K562 (cell line): ENCODE results near the gene TYW5. TPM values are rescaled to one million over a fixed set of nuclear protein-coding genes. Genes with fewer than 3 reads are reported as not detected.

Experiments used
- ATAC-seq: fragments of 200-7000 bp; cut with Tn5 transposase; 3 replicates; pipeline ENCODE4 v1.9.1; 2020; ENCODE audit warnings: moderate library complexity
- BruUV-seq: library from RNA; stranded (reverse); fragments of 400-500 nt; replicated peaks from 2 replicates; lab custom pipeline; 2021; lab: Mats Ljungman, UMichigan
- CTCF ChIA-PET: fragments of 300-600 bp; formaldehyde crosslinking; extraction: SDS; loops from one replicate; lab custom pipeline; 2021; ENCODE audit warnings: low intra/inter-chr PET ratio; lab: Yijun Ruan, JAX
- POLR2A ChIA-PET: fragments of 300-600, 350-650 bp; sonication (Branson Sonifier 250); formaldehyde crosslinking; extraction: SDS; loops from one replicate; lab custom pipeline; 2021; ENCODE audit warnings: antibody characterized with exemption, inconsistent platforms; lab: Yijun Ruan, JAX
- DNase-seq, 4 experiments: peaks; one replicate each; pipeline versions ENCODE4 v3.0.0 to v3.0.0-alpha.2; 2011 to 2018; ENCODE audit warnings: low spot score in 3 of 4, mixed read lengths in 3 of 4; ENCODE audit errors: extremely low read depth in 1 of 4
- FAIRE-seq: peaks from 2 replicates; lab custom pipeline; 2011; peaks lifted over from hg19 to GRCh38; lab: Jason Lieb, UNC
- H2AFZ ChIP-seq: 2 replicates; pipeline ENCODE4 v1.6.0; 2011; ENCODE audit warnings: low read depth, low read length, control low read depth, inconsistent platforms
- H3K27ac ChIP-seq: fragments of 200-600 bp; 3 replicates; pipeline ENCODE4 v1.8.0; 2011; ENCODE audit warnings: low read depth, mild to moderate bottlenecking, control low read depth, inconsistent platforms, low read length, moderate library complexity, mixed read lengths; ENCODE audit errors: extremely low read depth
- H3K27me3 ChIP-seq, 2 experiments: fragments of 300-600 bp in 1 of 2; 2 replicates in 1 of 2; 3 replicates in 1 of 2; pipeline versions ENCODE4 v1.6.0 to v1.8.0; 2011; ENCODE audit warnings: inconsistent platforms in 2 of 2, low read length in 2 of 2, mild to moderate bottlenecking in 1 of 2, mixed read lengths in 1 of 2, moderate library complexity in 1 of 2; ENCODE audit not compliant: control insufficient read depth in 2 of 2, insufficient read depth in 2 of 2
- H3K36me3 ChIP-seq: fragments of 300-600 bp; 3 replicates; pipeline ENCODE4 v1.8.0; 2011; ENCODE audit warnings: mild to moderate bottlenecking, low read length, inconsistent platforms; ENCODE audit not compliant: control insufficient read depth, insufficient read depth
- H3K4me1 ChIP-seq, 2 experiments: fragments of 200-600 bp in 1 of 2; replicated peaks in 1 of 2; 2 replicates in 1 of 2; 3 replicates in 1 of 2; pipeline versions ENCODE4 v1.5.1 to v1.8.0; 2011; ENCODE audit warnings: inconsistent platforms in 2 of 2, low read length in 2 of 2, mild to moderate bottlenecking in 1 of 2, mixed read lengths in 1 of 2, moderate library complexity in 1 of 2; ENCODE audit not compliant: control insufficient read depth in 2 of 2, insufficient read depth in 2 of 2
- H3K4me2 ChIP-seq: 2 replicates; pipeline ENCODE4 v1.6.1; 2011; ENCODE audit warnings: low read length, control low read depth, inconsistent platforms, mixed read lengths; ENCODE audit not compliant: insufficient read depth
- H3K4me3 ChIP-seq: fragments of 200-600 bp; sonication (generic), shearing (Covaris generic); 2 replicates; pipeline ENCODE4 v1.5.1; 2016; ENCODE audit warnings: control low read depth, inconsistent platforms
- H3K79me2 ChIP-seq: fragments of 200-600 bp; 3 replicates; pipeline ENCODE4 v1.8.0; 2011; ENCODE audit warnings: low read length, inconsistent platforms; ENCODE audit not compliant: control insufficient read depth, insufficient read depth
- H3K9ac ChIP-seq, 2 experiments: 2 replicates each; pipeline versions ENCODE4 v1.6.0 to v1.6.1; 2011; ENCODE audit warnings: low read depth in 2 of 2, low read length in 2 of 2, control low read depth in 1 of 2, inconsistent platforms in 1 of 2, mild to moderate bottlenecking in 1 of 2, mixed read lengths in 1 of 2; ENCODE audit not compliant: insufficient read depth in 1 of 2
- H3K9me1 ChIP-seq: one replicate; pipeline ENCODE4 v1.6.0; 2011; ENCODE audit warnings: inconsistent platforms, mild to moderate bottlenecking, low read length, moderate library complexity; ENCODE audit not compliant: control insufficient read depth, insufficient read depth
- H3K9me3 ChIP-seq: replicated peaks from 2 replicates; pipeline ENCODE4 v1.5.1; 2011; ENCODE audit warnings: low read depth, low read length, inconsistent platforms; ENCODE audit not compliant: control insufficient read depth, insufficient read depth
- H4K20me1 ChIP-seq: replicated peaks from 2 replicates; pipeline ENCODE4 v1.6.1; 2011; ENCODE audit warnings: low read length, inconsistent platforms, mixed read lengths; ENCODE audit not compliant: control insufficient read depth, insufficient read depth
- HDAC1 ChIP-seq, 2 experiments: fragments of 450-650 bp; IDR thresholded peaks; 2 replicates each; pipeline ENCODE4 v1.6.1; 2016 to 2017; ENCODE audit warnings: inconsistent platforms in 1 of 2, mild to moderate bottlenecking in 1 of 2, moderate library complexity in 1 of 2
- HIVEP1 ChIP-seq: fragments of 250-450 bp; sonication (Bioruptor Pico); IDR thresholded peaks from 2 replicates; pipeline ENCODE4 v1.4.0; 2020; ENCODE audit warnings: mild to moderate bottlenecking
- HNRNPK ChIP-seq: fragments of 200-400 bp; formaldehyde crosslinking; IDR thresholded peaks from one replicate; pipeline ENCODE4 v1.6.1; 2018; ENCODE audit warnings: mild to moderate bottlenecking, low read depth, low read length; ENCODE audit not compliant: poor library complexity, severe bottlenecking
- MAFG ChIP-seq: fragments of 450-650 bp; conservative IDR thresholded peaks from 2 replicates; pipeline ENCODE4 v1.6.1; 2016; ENCODE audit warnings: missing genetic modification characterization, missing compliant biosample characterization
- MTA3 ChIP-seq: fragments of 450-650 bp; formaldehyde crosslinking; IDR thresholded peaks from 2 replicates; pipeline ENCODE4 v1.6.1; 2017; ENCODE audit warnings: mild to moderate bottlenecking, borderline replicate concordance
- SRSF9 ChIP-seq: fragments of 200-400 bp; formaldehyde crosslinking; IDR thresholded peaks from 2 replicates; pipeline ENCODE4 v1.6.1; 2017; ENCODE audit warnings: low read depth, low read length, borderline replicate concordance
- ZNF133 ChIP-seq: fragments of 250-450 bp; sonication (Bioruptor Pico); IDR thresholded peaks from 2 replicates; pipeline ENCODE4 v1.4.0; 2020; ENCODE audit warnings: mild to moderate bottlenecking
- ZNF316 ChIP-seq: fragments of 450-650 bp; IDR thresholded peaks from 2 replicates; pipeline ENCODE4 v1.6.1; 2016
- ZNF780A ChIP-seq: fragments of 250-450 bp; sonication (Bioruptor Pico); IDR thresholded peaks from 2 replicates; pipeline ENCODE4 v1.5.0; 2021; ENCODE audit warnings: mild to moderate bottlenecking
- WGBS: fragments of 100-300 bp; shearing (Covaris generic); methylation state at CpG from one replicate; pipeline ENCODE4 v1.1.6; 2016; ENCODE audit warnings: low coverage, mixed read lengths; ENCODE audit not compliant: insufficient coverage; ENCODE audit errors: missing lambda C conversion rate; 5-methylcytosine and 5-hydroxymethylcytosine counted together
- in situ Hi-C: fragments of 300-500 bp; cut with MboI; formaldehyde crosslinking; loops from 4 replicates; pipeline ENCODE4 v1.15.0; 2018; ENCODE audit warnings: inconsistent platforms, mixed read lengths
- intact Hi-C: fragments of 100-400 bp; cut with micrococcal nuclease; formaldehyde crosslinking; loops from 2 replicates; pipeline ENCODE4 v1.14.2; 2022
- polyA plus RNA-seq, 8 experiments: library from polyadenylated mRNA; depleted of rRNA in 4 of 8; stranded (reverse) in 5 of 8; unstranded in 3 of 8; fragments of >200 nt; fragmentation: Nextera tagmentation in 2 of 8; fragmentation: Illumina TruSeq in 1 of 8; extraction: Ambion mirVana in 2 of 8; extraction: Trizol in 1 of 8; gene quantifications; 2 replicates each; pipeline versions ENCODE4 v1.2.1 to v1.2.3, GENCODE V29; 2011 to 2014; ENCODE audit warnings: inconsistent platforms in 1 of 8, missing spikeins in 1 of 8
- total RNA-seq, 7 experiments: library from RNA; depleted of rRNA in 6 of 7; stranded (reverse); fragments of >200 nt in 6 of 7; fragmentation: Illumina TruSeq in 2 of 7; extraction: Trizol in 2 of 7; gene quantifications; 2 replicates each; pipeline versions ENCODE4 v1.2.1 to v1.2.3, GENCODE V29; 2011 to 2021; ENCODE audit warnings: low replicate concordance in 1 of 7
- TF ChIP-seq, protein P1 (sequence below): sonication (generic); formaldehyde crosslinking; IDR thresholded peaks from 2 replicates; pipeline ENCODE4 v1.8.1; 2023; ENCODE audit warnings: mild to moderate bottlenecking, missing genetic modification reagents

Gene TYW5
- total and polyA plus RNA-seq, 9 of the 15 experiments (the other 6 are each of a cell fraction or from before 2014, with no cell fraction given), result 3.6 to 7.7 (median 4.6) TPM

GRCh38 chr2:199936554-199936953, 18.7 kb downstream of the TYW5 start:
- Histone ChIP-seq H3K27ac (no peak overlapping the region), H4K20me1 (no peaks in the 10 kb centered on the region), H3K4me1 (no peaks in the 10 kb centered on the region; a peak in 1 of 5 replicates), H3K4me3 (no peak overlapping the region), H3K27me3 (no peaks in the 10 kb centered on the region), H3K9me3 (no peaks in the 10 kb centered on the region), H2AFZ (no peak overlapping the region), H3K79me2 (0 out of 3 replicates have a peak, but pooled peaks cover 6% of the 10 kb centered on the region), H3K36me3 (peaks cover 63% of the 10 kb centered on the region), H3K9me1 (no peaks in the 10 kb centered on the region), H3K4me2 (no peak overlapping the region), H3K9ac (no peak overlapping the region)
- WGBS, result 73% methylated on average over 2 of the region's 2 CpGs
- ChIA-PET POLR2A (no interaction called here), CTCF (no interaction called here)
- in situ Hi-C loops, result no loop called here
- intact Hi-C loops, result loop anchor here (5.0 kb wide), 1 partner anchor 79 kb away; no protein-coding TSS in a partner anchor
- DNase-seq, result no peak
- FAIRE-seq, result no peak
- TF ChIP-seq MAFG (tag) (no peak), HIVEP1 (no peak), HNRNPK (no peak), ZNF133 (CRISPR knock-in tag) (no peak)
- no TSS peak for BruUV-seq
- no peak for ATAC-seq

DNA sequence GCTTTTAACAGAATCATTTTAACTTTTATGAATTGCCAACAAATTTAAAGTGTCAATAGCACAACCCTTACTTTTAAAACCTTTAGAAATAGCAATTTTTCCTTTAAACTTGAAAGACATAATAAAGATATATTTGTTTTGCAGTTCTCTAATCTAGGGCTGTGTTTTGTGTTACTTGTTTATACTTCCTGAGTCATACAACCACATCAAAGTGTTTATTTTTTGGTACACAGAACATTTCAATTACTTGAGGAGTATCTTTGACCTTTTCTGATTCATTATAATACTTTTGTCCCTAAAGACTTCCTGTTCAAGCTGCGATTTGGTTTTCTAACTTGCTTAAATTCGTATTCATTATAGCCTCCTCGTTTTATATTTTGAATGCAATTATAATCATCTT, 21.8 kb downstream of the TYW5 start:
- DNase-seq (no peak), FAIRE-seq (no peak), ATAC-seq (no peak)
- Histone ChIP-seq H3K9me3 (no peaks in the 10 kb centered on the region), H3K9me1 (no peaks in the 10 kb centered on the region), H3K4me1 (no peaks in the 10 kb centered on the region; a peak in 1 of 5 replicates), H4K20me1 (no peaks in the 10 kb centered on the region), H3K4me2 (no peak overlapping the region), H3K79me2 (0 out of 3 replicates have a peak, but pooled peaks cover 4% of the 10 kb centered on the region), H3K27me3 (no peaks in the 10 kb centered on the region), H3K27ac (no peak overlapping the region), H3K9ac (no peak overlapping the region), H2AFZ (no peak overlapping the region), H3K36me3 (peaks cover 69% of the 10 kb centered on the region), H3K4me3 (no peak overlapping the region)
- intact Hi-C loops, result no loop called here
- in situ Hi-C loops, result no loop called here
- no TSS peak for BruUV-seq
- TF ChIP-seq HDAC1 (IDR thresholded peaks at IDR 0.05) (no peak), ZNF780A (CRISPR knock-in tag) (no peak), MTA3 (no peak), SRSF9 (no peak), ZNF316 (no peak)
- TF ChIP-seq, protein P1, sequence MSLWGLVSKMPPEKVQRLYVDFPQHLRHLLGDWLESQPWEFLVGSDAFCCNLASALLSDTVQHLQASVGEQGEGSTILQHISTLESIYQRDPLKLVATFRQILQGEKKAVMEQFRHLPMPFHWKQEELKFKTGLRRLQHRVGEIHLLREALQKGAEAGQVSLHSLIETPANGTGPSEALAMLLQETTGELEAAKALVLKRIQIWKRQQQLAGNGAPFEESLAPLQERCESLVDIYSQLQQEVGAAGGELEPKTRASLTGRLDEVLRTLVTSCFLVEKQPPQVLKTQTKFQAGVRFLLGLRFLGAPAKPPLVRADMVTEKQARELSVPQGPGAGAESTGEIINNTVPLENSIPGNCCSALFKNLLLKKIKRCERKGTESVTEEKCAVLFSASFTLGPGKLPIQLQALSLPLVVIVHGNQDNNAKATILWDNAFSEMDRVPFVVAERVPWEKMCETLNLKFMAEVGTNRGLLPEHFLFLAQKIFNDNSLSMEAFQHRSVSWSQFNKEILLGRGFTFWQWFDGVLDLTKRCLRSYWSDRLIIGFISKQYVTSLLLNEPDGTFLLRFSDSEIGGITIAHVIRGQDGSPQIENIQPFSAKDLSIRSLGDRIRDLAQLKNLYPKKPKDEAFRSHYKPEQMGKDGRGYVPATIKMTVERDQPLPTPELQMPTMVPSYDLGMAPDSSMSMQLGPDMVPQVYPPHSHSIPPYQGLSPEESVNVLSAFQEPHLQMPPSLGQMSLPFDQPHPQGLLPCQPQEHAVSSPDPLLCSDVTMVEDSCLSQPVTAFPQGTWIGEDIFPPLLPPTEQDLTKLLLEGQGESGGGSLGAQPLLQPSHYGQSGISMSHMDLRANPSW (CRISPR knock-in tag), result no peak
- WGBS, result 92% methylated on average over 3 of the region's 3 CpGs
- CTCF ChIA-PET, result no interaction called here
- POLR2A ChIA-PET, result no interaction called here
